SK-N-MC (cell line): Measurements from ENCODE around the gene SHB.

Experiments used
- DNase-seq: peaks from one replicate; pipeline ENCODE4 v3.0.0-alpha.2; 2011; ENCODE audit warnings: low read depth, low spot score
- H3K27ac ChIP-seq: fragments of 200-600 bp; sonication (generic); 2 replicates; pipeline ENCODE4 v1.5.1; 2016; ENCODE audit warnings: mixed run types
- H3K36me3 ChIP-seq: fragments of 200-600 bp; sonication (generic); 2 replicates; pipeline ENCODE4 v1.6.1; 2017; ENCODE audit warnings: antibody characterized with exemption, low read length, mixed read lengths; ENCODE audit not compliant: insufficient read depth
- H3K4me3 ChIP-seq: fragments of 200-600 bp; sonication (generic); 2 replicates; pipeline ENCODE4 v1.5.1; 2016
- H3K9ac ChIP-seq: fragments of 200-600 bp; sonication (generic); 2 replicates; pipeline ENCODE4 v1.8.0; 2017; ENCODE audit warnings: mixed run types, mixed read lengths; ENCODE audit not compliant: insufficient read length
- H3K9me3 ChIP-seq: fragments of 200-600 bp; sonication (generic); 2 replicates; pipeline ENCODE4 v1.6.1; 2017; ENCODE audit warnings: low read depth, mild to moderate bottlenecking, antibody characterized with exemption, low read length, moderate library complexity, mixed read lengths
- EZH2 ChIP-seq: fragments of 200-600 bp; sonication (generic); IDR thresholded peaks from one replicate; pipeline ENCODE4 v1.6.1; 2017; ENCODE audit warnings: antibody characterized with exemption
- FOXP2 ChIP-seq: optimal IDR thresholded peaks from 2 replicates; pipeline ENCODE3; 2011; ENCODE audit warnings: mild to moderate bottlenecking, moderate library complexity; ENCODE audit not compliant: insufficient read depth; ENCODE audit errors: extremely low read length, control extremely low read depth
- POLR2AphosphoS5 ChIP-seq: IDR thresholded peaks from 2 replicates; pipeline ENCODE4 v1.6.1; 2012; ENCODE audit warnings: mild to moderate bottlenecking, low read depth, low read length, borderline replicate concordance

SHB gene

GRCh38 chr9:38026021-38026809, 42.8 kb downstream of the SHB start:
- peak; percentile 37 for DNase-seq
- H3K36me3 ChIP-seq: no peaks in the 10 kb centered on the region
- H3K9ac ChIP-seq: peak overlapping the region; percentile 36
- H3K9me3 ChIP-seq: no peaks in the 10 kb centered on the region
- peak overlapping the region; percentile 53 for H3K4me3 ChIP-seq
- no peak for TF ChIP-seq EZH2
- TF ChIP-seq POLR2AphosphoS5: no peak
- TF ChIP-seq FOXP2: no peak
- peak overlapping the region; percentile 89 for H3K27ac ChIP-seq

- Histone ChIP-seq H3K36me3 (no peaks in the 10 kb centered on the region), H3K9ac (no peak overlapping the region), H3K27ac (peak overlapping the region; percentile 89), H3K9me3 (no peaks in the 10 kb centered on the region), H3K4me3 (no peak overlapping the region)
- DNase-seq: no peak
- TF ChIP-seq FOXP2 (no peak), POLR2AphosphoS5 (no peak), EZH2 (no peak)
Observed at GRCh38 chr9:38025166-38025565, 43.9 kb downstream of the SHB start.

- Histone ChIP-seq H3K27ac (peak overlapping the region; percentile 87), H3K36me3 (no peaks in the 10 kb centered on the region), H3K9me3 (no peaks in the 10 kb centered on the region), H3K4me3 (peak overlapping the region; percentile 62), H3K9ac (no peak overlapping the region)
- TF ChIP-seq FOXP2 (peak; percentile 68), POLR2AphosphoS5 (peak; percentile 20; the same call in 1 of the 2 replicates), EZH2 (no peak)
- peak; percentile 47 for DNase-seq
Observed at GRCh38 chr9:38024036-38024681, 44.9 kb downstream of the SHB start.

GRCh38 chr9:38023661-38024035, 45.4 kb downstream of the SHB start:
- no peaks in the 10 kb centered on the region for H3K36me3 ChIP-seq
- H3K9ac ChIP-seq: no peak overlapping the region
- TF ChIP-seq POLR2AphosphoS5: no peak
- TF ChIP-seq EZH2: no peak
- no peak for TF ChIP-seq FOXP2
- H3K27ac ChIP-seq: peak overlapping the region; percentile 87
- peak overlapping the region; percentile 62 for H3K4me3 ChIP-seq
- no peak for DNase-seq
- no peaks in the 10 kb centered on the region for H3K9me3 ChIP-seq

GRCh38 chr9:38022995-38023394, 46.0 kb downstream of the SHB start:
- Histone ChIP-seq H3K9me3 (no peaks in the 10 kb centered on the region), H3K27ac (no peak overlapping the region), H3K36me3 (no peaks in the 10 kb centered on the region), H3K9ac (no peak overlapping the region), H3K4me3 (no peak overlapping the region)
- no peak for DNase-seq
- no peak for TF ChIP-seq FOXP2
- no peak for TF ChIP-seq EZH2
- no peak for TF ChIP-seq POLR2AphosphoS5

- TF ChIP-seq EZH2: no peak
- TF ChIP-seq FOXP2: no peak
- TF ChIP-seq POLR2AphosphoS5: no peak
- H3K36me3 ChIP-seq: no peaks in the 10 kb centered on the region
- DNase-seq: no peak
- H3K4me3 ChIP-seq: no peak overlapping the region
- H3K9ac ChIP-seq: no peak overlapping the region
- no peaks in the 10 kb centered on the region for H3K9me3 ChIP-seq
- H3K27ac ChIP-seq: no peak overlapping the region
Observed at GRCh38 chr9:38022203-38022895, 46.7 kb downstream of the SHB start.

- Histone ChIP-seq H3K27ac (peak overlapping the region; percentile 96), H3K9ac (no peak overlapping the region), H3K9me3 (no peaks in the 10 kb centered on the region), H3K36me3 (peaks cover 8% of the 10 kb centered on the region; the same call in 1 of the 2 replicates), H3K4me3 (peak overlapping the region; percentile 51)
- DNase-seq: no peak
- TF ChIP-seq FOXP2 (no peak), EZH2 (no peak), POLR2AphosphoS5 (no peak)
Observed at GRCh38 chr9:38020151-38021076, 48.6 kb downstream of the SHB start.
